Naive thymus-derived CD4-positive, alpha-beta T cell (primary cell): Measurements from ENCODE around the gene TTBK2. TPM values are rescaled to one million over a fixed set of nuclear protein-coding genes. Genes with fewer than 3 reads are reported as not detected.

Source experiments
- ATAC-seq: fragments of 150-1000 bp; cut with Tn5 transposase; 2 replicates; pipeline ENCODE4 v1.10.0; 2021; ENCODE audit warnings: mild to moderate bottlenecking, moderate library complexity
- CTCF ChIA-PET: fragments of 350-600 bp; sonication (Branson Sonifier 250); formaldehyde crosslinking; loops from one replicate; lab custom pipeline; 2021; ENCODE audit warnings: antibody characterized with exemption; lab: Charles Lee
- POLR2A ChIA-PET: fragments of 350-600 bp; sonication (Branson Sonifier 250); formaldehyde crosslinking; loops from one replicate; lab custom pipeline; 2021; ENCODE audit warnings: antibody characterized with exemption, inconsistent platforms; lab: Charles Lee
- DNase-seq, 9 donors: peaks; one replicate each; pipeline versions ENCODE4 v3.0.0 to v3.0.0-alpha.2; 2020 to 2022; ENCODE audit warnings: mixed read lengths in 1 of 9
- H3K27ac ChIP-seq: one replicate; pipeline ENCODE4 v1.7.0; 2013; ENCODE audit warnings: mild to moderate bottlenecking, low read depth, low read length, moderate library complexity
- H3K27me3 ChIP-seq, 2 donors: one replicate each; pipeline ENCODE4 v1.7.0; 2013; ENCODE audit warnings: low read length in 2 of 2, mild to moderate bottlenecking in 2 of 2, moderate library complexity in 2 of 2; ENCODE audit not compliant: control insufficient read depth in 2 of 2, insufficient read depth in 2 of 2
- H3K36me3 ChIP-seq, 3 experiments: 1 replicate in 2 of 3; 2 replicates in 1 of 3; pipeline ENCODE4 v1.7.0; 2013; ENCODE audit warnings: low read length in 3 of 3, mild to moderate bottlenecking in 3 of 3, moderate library complexity in 1 of 3; ENCODE audit not compliant: insufficient read depth in 3 of 3, control insufficient read depth in 2 of 3
- H3K4me1 ChIP-seq, 2 donors: one replicate each; pipeline ENCODE4 v1.7.0; 2013; ENCODE audit warnings: low read length in 2 of 2, mild to moderate bottlenecking in 2 of 2, moderate library complexity in 1 of 2; ENCODE audit not compliant: control insufficient read depth in 2 of 2, insufficient read depth in 2 of 2
- H3K4me3 ChIP-seq: 2 replicates; pipeline ENCODE4 v1.7.0; 2013; ENCODE audit warnings: mild to moderate bottlenecking, low read length
- H3K9me3 ChIP-seq, 3 experiments: 1 replicate in 2 of 3; 2 replicates in 1 of 3; pipeline ENCODE4 v1.7.0; 2013; ENCODE audit warnings: low read length in 3 of 3; ENCODE audit not compliant: control insufficient read depth in 2 of 3
- H3K27ac Mint-ChIP-seq, 9 donors: one replicate each; pipeline ENCODE4 v1.8.0; 2020 to 2022; ENCODE audit warnings: mixed read lengths in 9 of 9, mild to moderate bottlenecking in 8 of 9, moderate library complexity in 5 of 9, inconsistent platforms in 2 of 9
- H3K27me3 Mint-ChIP-seq, 5 donors: one replicate each; pipeline ENCODE4 v1.8.0; 2021 to 2022; ENCODE audit warnings: mixed read lengths in 5 of 5, mild to moderate bottlenecking in 1 of 5
- H3K36me3 Mint-ChIP-seq, 5 donors: one replicate each; pipeline ENCODE4 v1.8.0; 2020 to 2022; ENCODE audit warnings: mixed read lengths in 5 of 5, mild to moderate bottlenecking in 3 of 5, inconsistent platforms in 1 of 5
- H3K4me1 Mint-ChIP-seq, 7 donors: one replicate each; pipeline ENCODE4 v1.8.0; 2020 to 2022; ENCODE audit warnings: mixed read lengths in 7 of 7, mild to moderate bottlenecking in 3 of 7, inconsistent platforms in 1 of 7
- H3K4me3 Mint-ChIP-seq, 10 donors: one replicate each; pipeline ENCODE4 v1.8.0; 2020 to 2022; ENCODE audit warnings: mild to moderate bottlenecking in 10 of 10, mixed read lengths in 10 of 10, moderate library complexity in 6 of 10, inconsistent platforms in 2 of 10
- H3K9me3 Mint-ChIP-seq, 11 donors: one replicate each; pipeline ENCODE4 v1.8.0; 2020 to 2022; ENCODE audit warnings: mixed read lengths in 11 of 11, mild to moderate bottlenecking in 4 of 11, inconsistent platforms in 1 of 11, moderate library complexity in 1 of 11
- intact Hi-C, 2 donors: fragments of 100-400 bp; cut with micrococcal nuclease; formaldehyde crosslinking; loops; one replicate each; pipeline ENCODE4 v1.15.1; 2023
- polyA plus RNA-seq, 2 donors: library from polyadenylated mRNA; unstranded; fragments of 300-500 nt; fragmentation: Illumina TruSeq; gene quantifications; one replicate each; pipeline ENCODE4 v1.2.3, GENCODE V29; 2021
- total RNA-seq, 6 experiments: library from RNA in 5 of 6; stranded (reverse) in 5 of 6; gene quantifications; 1 replicate in 5 of 6; 2 replicates in 1 of 6; pipeline ENCODE4 v1.2.3 and lab custom pipeline; 2021 to 2026

TTBK2 gene
- total and polyA plus RNA-seq, 7 experiments from 2014 or later = 12.5 to 30.5 (median 26.1) TPM

- CTCF ChIA-PET = interaction anchor here (1.4 kb wide), 1 partner anchor 124 kb away, joined by 6 read pairs; no protein-coding TSS in a partner anchor
- H3K36me3 Mint-ChIP-seq = peaks cover 6 to 66% (median 18%) of the 10 kb centered on the region in 5 donors
- no peaks in the 10 kb centered on the region for H3K27me3 Mint-ChIP-seq
- POLR2A ChIA-PET = no interaction called here
- no peak for DNase-seq
- Histone ChIP-seq H3K27me3 (no peaks in the 10 kb centered on the region), H3K27ac (no peak overlapping the region), H3K4me3 (no peak overlapping the region), H3K36me3 (peaks cover 0 to 19% (median 3%) of the 10 kb centered on the region in 3 experiments), H3K9me3 (no peaks in the 10 kb centered on the region), H3K4me1 (no peaks in the 10 kb centered on the region)
- H3K9me3 Mint-ChIP-seq = no peaks in the 10 kb centered on the region
- intact Hi-C loops = no loop called here
- no peak overlapping the region for H3K4me3 Mint-ChIP-seq
- no peak overlapping the region for H3K27ac Mint-ChIP-seq
- peaks cover 0 to 2% (median 1%) of the 10 kb centered on the region in 7 donors for H3K4me1 Mint-ChIP-seq
- no peak for ATAC-seq
Measured at GRCh38 chr15:42802168-42802567, 118.4 kb downstream of the TTBK2 start.

- DNase-seq = no peak
- H3K9me3 Mint-ChIP-seq = no peaks in the 10 kb centered on the region
- POLR2A ChIA-PET = no interaction called here
- peaks cover 0 to 14% (median 7%) of the 10 kb centered on the region in 7 donors for H3K4me1 Mint-ChIP-seq
- Histone ChIP-seq H3K4me3 (no peak overlapping the region), H3K4me1 (no peaks in the 10 kb centered on the region), H3K36me3 (peaks cover 0 to 19% (median 3%) of the 10 kb centered on the region in 3 experiments), H3K27me3 (no peaks in the 10 kb centered on the region), H3K9me3 (no peaks in the 10 kb centered on the region), H3K27ac (no peak overlapping the region)
- H3K27ac Mint-ChIP-seq = no peak overlapping the region
- no peaks in the 10 kb centered on the region for H3K27me3 Mint-ChIP-seq
- CTCF ChIA-PET = interaction anchor here (0.6 to 1.4 kb wide), 4 partner anchors 30 to 485 kb away, joined by 3 to 6 read pairs (median 4); no protein-coding TSS in a partner anchor
- ATAC-seq = no peak
- H3K4me3 Mint-ChIP-seq = no peak overlapping the region
- intact Hi-C loops = loop anchor here in 1 of 2 donors (1.0 kb wide), 1 partner anchor 125 kb away; no protein-coding TSS in a partner anchor
- peaks cover 6 to 62% (median 23%) of the 10 kb centered on the region in 5 donors for H3K36me3 Mint-ChIP-seq
Measured at GRCh38 chr15:42800731-42801474, 119.7 kb downstream of the TTBK2 start.

- Mint-ChIP-seq H3K27ac (no peak overlapping the region), H3K27me3 (no peaks in the 10 kb centered on the region), H3K9me3 (no peaks in the 10 kb centered on the region), H3K4me3 (no peak overlapping the region), H3K36me3 (peaks cover 8 to 58% (median 21%) of the 10 kb centered on the region in 5 donors), H3K4me1 (peaks cover 0 to 15% (median 7%) of the 10 kb centered on the region in 7 donors)
- POLR2A ChIA-PET = no interaction called here
- intact Hi-C loops = no loop called here
- Histone ChIP-seq H3K9me3 (no peaks in the 10 kb centered on the region), H3K4me3 (no peak overlapping the region), H3K27me3 (no peaks in the 10 kb centered on the region), H3K36me3 (peaks cover 0 to 19% (median 3%) of the 10 kb centered on the region in 3 experiments), H3K4me1 (no peaks in the 10 kb centered on the region), H3K27ac (no peak overlapping the region)
- ATAC-seq (no peak), DNase-seq (no peak)
- CTCF ChIA-PET = no interaction called here
Measured at GRCh38 chr15:42798802-42799201, 121.8 kb downstream of the TTBK2 start.

GRCh38 chr15:42796955-42797782 lies 123.4 kb downstream of the TTBK2 start:
- Mint-ChIP-seq H3K9me3 (no peaks in the 10 kb centered on the region), H3K27ac (no peak overlapping the region), H3K4me1 (peaks cover 0 to 15% (median 7%) of the 10 kb centered on the region in 7 donors), H3K36me3 (peaks cover 6 to 49% (median 26%) of the 10 kb centered on the region in 5 donors), H3K27me3 (no peaks in the 10 kb centered on the region), H3K4me3 (no peak overlapping the region)
- no peak for ATAC-seq
- Histone ChIP-seq H3K9me3 (no peaks in the 10 kb centered on the region), H3K36me3 (peaks cover 0 to 23% (median 3%) of the 10 kb centered on the region in 3 experiments), H3K4me1 (no peaks in the 10 kb centered on the region), H3K4me3 (no peak overlapping the region), H3K27ac (no peak overlapping the region), H3K27me3 (no peaks in the 10 kb centered on the region)
- intact Hi-C loops = no loop called here
- POLR2A ChIA-PET = no interaction called here
- CTCF ChIA-PET = no interaction called here
- no peak for DNase-seq

GRCh38 chr15:42788725-42789124 lies 131.9 kb downstream of the TTBK2 start:
- H3K36me3 ChIP-seq = peaks cover 0 to 9% (median 0%) of the 10 kb centered on the region in 3 experiments
- no peaks in the 10 kb centered on the region for H3K9me3 ChIP-seq
- H3K4me1 ChIP-seq = no peaks in the 10 kb centered on the region
- ATAC-seq (no peak), DNase-seq (no peak)
- Mint-ChIP-seq H3K36me3 (peaks cover 0 to 30% (median 11%) of the 10 kb centered on the region in 5 donors), H3K4me3 (no peak overlapping the region), H3K27me3 (no peaks in the 10 kb centered on the region), H3K9me3 (no peaks in the 10 kb centered on the region), H3K4me1 (no peaks in the 10 kb centered on the region), H3K27ac (no peak overlapping the region)
- ChIA-PET POLR2A (no interaction called here), CTCF (no interaction called here)
- no peak overlapping the region for H3K27ac ChIP-seq
- no peak overlapping the region for H3K4me3 ChIP-seq
- H3K27me3 ChIP-seq = no peaks in the 10 kb centered on the region
- intact Hi-C loops = no loop called here

GRCh38 chr15:42786978-42787377 lies 133.6 kb downstream of the TTBK2 start:
- no peak for ATAC-seq
- H3K9me3 ChIP-seq = no peaks in the 10 kb centered on the region
- peaks cover 8 to 37% (median 13%) of the 10 kb centered on the region in 5 donors for H3K36me3 Mint-ChIP-seq

More at GRCh38 chr15:42786978-42787377, 133.6 kb downstream of the TTBK2 start:
- Mint-ChIP-seq H3K9me3 (no peaks in the 10 kb centered on the region), H3K4me1 (no peaks in the 10 kb centered on the region), H3K27ac (no peak overlapping the region), H3K4me3 (no peak overlapping the region), H3K27me3 (no peaks in the 10 kb centered on the region)
- Histone ChIP-seq H3K27me3 (no peaks in the 10 kb centered on the region), H3K36me3 (peaks cover 0 to 10% (median 0%) of the 10 kb centered on the region in 3 experiments), H3K27ac (no peak overlapping the region), H3K4me1 (no peaks in the 10 kb centered on the region), H3K4me3 (no peak overlapping the region)
- intact Hi-C loops = no loop called here
- ChIA-PET POLR2A (no interaction called here), CTCF (no interaction called here)
- no peak for DNase-seq
